GM23338 (cell line): ENCODE results near the gene NLRP9. TPM values are rescaled to one million over a fixed set of nuclear protein-coding genes. Genes with fewer than 3 reads are reported as not detected.

ENCODE experiments used
- ATAC-seq: fragments of 200-7000 bp; cut with Tn5 transposase; 3 replicates; pipeline ENCODE4 v1.9.1; 2020
- DNase-seq: peaks from one replicate; pipeline ENCODE4 v3.0.0-alpha.2; 2015; ENCODE audit warnings: low spot score
- H2AFZ ChIP-seq: fragments of 200-600 bp; sonication (generic); 2 replicates; pipeline ENCODE4 v1.8.0; 2016; ENCODE audit warnings: antibody characterized with exemption, mild to moderate bottlenecking, moderate library complexity
- H3F3A ChIP-seq: fragments of 200-600 bp; sonication (generic); replicated peaks from 2 replicates; pipeline ENCODE4 v1.8.0; 2017; ENCODE audit warnings: antibody characterized with exemption, mixed run types, low read depth
- H3K27ac ChIP-seq: fragments of 200-600 bp; sonication (generic); 2 replicates; pipeline ENCODE4 v1.6.1; 2016; ENCODE audit warnings: low read depth
- H3K27me3 ChIP-seq: fragments of 200-600 bp; sonication (generic); 2 replicates; pipeline ENCODE4 v1.8.0; 2016; ENCODE audit warnings: mild to moderate bottlenecking, mixed run types, moderate library complexity; ENCODE audit not compliant: insufficient read depth
- H3K36me3 ChIP-seq: fragments of 200-600 bp; sonication (generic); 2 replicates; pipeline ENCODE4 v1.8.0; 2016; ENCODE audit warnings: mild to moderate bottlenecking; ENCODE audit not compliant: insufficient read depth
- H3K4me1 ChIP-seq: fragments of 200-600 bp; sonication (generic); 2 replicates; pipeline ENCODE4 v1.8.0; 2016; ENCODE audit warnings: mild to moderate bottlenecking, moderate library complexity; ENCODE audit not compliant: insufficient read depth
- H3K4me2 ChIP-seq: fragments of 200-600 bp; sonication (generic); 2 replicates; pipeline ENCODE4 v1.7.1; 2017; ENCODE audit warnings: mixed run types
- H3K4me3 ChIP-seq: fragments of 200-600 bp; sonication (generic); 2 replicates; pipeline ENCODE4 v1.6.1; 2016; ENCODE audit warnings: mixed run types
- H3K79me2 ChIP-seq: fragments of 200-600 bp; sonication (generic); replicated peaks from 2 replicates; pipeline ENCODE4 v1.8.0; 2017; ENCODE audit warnings: mild to moderate bottlenecking; ENCODE audit not compliant: insufficient read depth
- H3K9me2 ChIP-seq: fragments of 200-600 bp; sonication (generic); 2 replicates; pipeline ENCODE4 v1.8.0; 2017; ENCODE audit not compliant: insufficient read depth
- H4K20me1 ChIP-seq: fragments of 200-600 bp; sonication (generic); replicated peaks from 2 replicates; pipeline ENCODE4 v1.8.0; 2017; ENCODE audit warnings: mild to moderate bottlenecking; ENCODE audit not compliant: insufficient read depth
- H3K27ac Mint-ChIP-seq: 2 replicates; pipeline ENCODE4 v1.8.0; 2020; ENCODE audit warnings: inconsistent platforms, mild to moderate bottlenecking, moderate library complexity, mixed read lengths
- H3K27me3 Mint-ChIP-seq: 3 replicates; pipeline ENCODE4 v1.8.0; 2022; ENCODE audit warnings: low read depth, mild to moderate bottlenecking, moderate library complexity, mixed read lengths, inconsistent platforms; ENCODE audit not compliant: insufficient read depth, poor library complexity
- H3K36me3 Mint-ChIP-seq: 3 replicates; pipeline ENCODE4 v1.8.0; 2021; ENCODE audit warnings: low read depth, mild to moderate bottlenecking, inconsistent platforms, moderate library complexity, mixed read lengths
- H3K4me1 Mint-ChIP-seq: 3 replicates; pipeline ENCODE4 v1.8.0; 2020; ENCODE audit warnings: mild to moderate bottlenecking, inconsistent platforms, mixed read lengths
- H3K4me3 Mint-ChIP-seq: 3 replicates; pipeline ENCODE4 v1.8.0; 2021; ENCODE audit warnings: moderate library complexity, mild to moderate bottlenecking, inconsistent platforms, mixed read lengths
- H3K9me3 Mint-ChIP-seq: 3 replicates; pipeline ENCODE4 v1.8.0; 2020; ENCODE audit warnings: moderate library complexity, mild to moderate bottlenecking, inconsistent platforms, mixed read lengths
- CREB1 ChIP-seq: fragments of 250-450 bp; sonication (Bioruptor Pico); IDR thresholded peaks from 2 replicates; pipeline ENCODE4 v1.5.0; 2020; ENCODE audit warnings: low read depth, mild to moderate bottlenecking, moderate library complexity
- EZH2 ChIP-seq: fragments of 200-600 bp; sonication (generic); IDR thresholded peaks from one replicate; pipeline ENCODE4 v1.8.0; 2017; ENCODE audit warnings: antibody characterized with exemption, mild to moderate bottlenecking, low read depth; ENCODE audit not compliant: unreplicated experiment
- EZH2phosphoT487 ChIP-seq: fragments of 200-600 bp; sonication (generic); IDR thresholded peaks from one replicate; pipeline ENCODE4 v1.8.1; 2018; ENCODE audit warnings: antibody characterized with exemption; ENCODE audit not compliant: unreplicated experiment
- JUNB ChIP-seq: IDR thresholded peaks from one replicate; pipeline ENCODE4 v1.6.1; 2016; ENCODE audit warnings: antibody characterized with exemption; ENCODE audit not compliant: unreplicated experiment
- NANOG ChIP-seq: IDR thresholded peaks from 2 replicates; pipeline ENCODE4 v1.6.1; 2016; ENCODE audit warnings: antibody characterized with exemption, borderline replicate concordance
- STAT1 ChIP-seq: IDR thresholded peaks from one replicate; pipeline ENCODE4 v1.6.1; 2016; ENCODE audit warnings: antibody characterized with exemption; ENCODE audit not compliant: unreplicated experiment
- ZNF331 ChIP-seq: fragments of 250-450 bp; sonication (Bioruptor Pico); IDR thresholded peaks from 2 replicates; pipeline ENCODE4 v1.5.0; 2020; ENCODE audit warnings: low read depth, mild to moderate bottlenecking, moderate library complexity
- polyA plus RNA-seq: library from polyadenylated mRNA; unstranded; fragments of >200 nt; fragmentation: Nextera tagmentation; extraction: Ambion mirVana; gene quantifications from 2 replicates; pipeline ENCODE4 v1.2.1, GENCODE V29; 2016
- total RNA-seq: library from RNA; depleted of rRNA; stranded (reverse); fragments of >200 nt; shearing (Covaris generic); gene quantifications from 2 replicates; pipeline ENCODE4 v1.2.3, GENCODE V29; 2014
- TF ChIP-seq, protein P1 (sequence below): fragments of 250-450 bp; sonication (Bioruptor Pico); IDR thresholded peaks from 2 replicates; pipeline ENCODE4 v1.5.0; 2020; ENCODE audit warnings: mild to moderate bottlenecking, moderate library complexity
- TF ChIP-seq, protein P2 (sequence below), 2 experiments: fragments of 200-600 bp in 1 of 2; sonication (generic) in 1 of 2; conservative IDR thresholded peaks; 2 replicates each; pipeline versions ENCODE4 v1.5.1 to v1.6.1; 2016 to 2017; ENCODE audit warnings: antibody characterized with exemption in 2 of 2, low read depth in 2 of 2, mild to moderate bottlenecking in 2 of 2, moderate library complexity in 1 of 2
- TF ChIP-seq, protein P3 (sequence below): IDR thresholded peaks from 2 replicates; pipeline ENCODE4 v1.6.1; 2016; ENCODE audit warnings: antibody characterized with exemption

The NLRP9 gene
- total and polyA plus RNA-seq, 2 experiments from 2014 or later: not detected

DNA sequence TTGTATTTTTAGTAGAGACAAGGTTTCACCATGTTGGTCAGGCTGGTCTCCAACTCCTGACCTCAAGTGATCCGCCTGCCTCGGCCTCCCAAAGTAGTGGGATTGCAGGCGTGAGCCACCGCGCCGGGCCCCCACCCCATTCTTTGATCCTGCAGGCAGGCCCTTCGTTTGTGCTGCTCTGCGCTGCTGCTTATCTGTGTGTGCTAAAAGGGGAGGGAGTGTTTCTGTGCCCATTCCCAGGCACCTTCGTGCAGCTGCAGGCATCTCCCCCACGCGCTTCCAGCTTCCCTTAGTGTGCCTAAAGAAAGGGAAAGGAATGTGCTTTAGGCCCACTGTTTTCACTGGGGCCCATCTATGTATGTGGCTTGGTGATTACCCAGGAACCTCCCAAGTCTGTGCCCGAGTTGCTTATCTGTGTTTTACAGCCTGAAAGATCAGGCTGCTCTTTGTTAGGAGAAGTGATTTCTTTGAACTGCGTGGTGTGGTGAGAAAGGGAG lies 36.0 kb downstream of the NLRP9 start (continued):
- TF ChIP-seq, protein P1, sequence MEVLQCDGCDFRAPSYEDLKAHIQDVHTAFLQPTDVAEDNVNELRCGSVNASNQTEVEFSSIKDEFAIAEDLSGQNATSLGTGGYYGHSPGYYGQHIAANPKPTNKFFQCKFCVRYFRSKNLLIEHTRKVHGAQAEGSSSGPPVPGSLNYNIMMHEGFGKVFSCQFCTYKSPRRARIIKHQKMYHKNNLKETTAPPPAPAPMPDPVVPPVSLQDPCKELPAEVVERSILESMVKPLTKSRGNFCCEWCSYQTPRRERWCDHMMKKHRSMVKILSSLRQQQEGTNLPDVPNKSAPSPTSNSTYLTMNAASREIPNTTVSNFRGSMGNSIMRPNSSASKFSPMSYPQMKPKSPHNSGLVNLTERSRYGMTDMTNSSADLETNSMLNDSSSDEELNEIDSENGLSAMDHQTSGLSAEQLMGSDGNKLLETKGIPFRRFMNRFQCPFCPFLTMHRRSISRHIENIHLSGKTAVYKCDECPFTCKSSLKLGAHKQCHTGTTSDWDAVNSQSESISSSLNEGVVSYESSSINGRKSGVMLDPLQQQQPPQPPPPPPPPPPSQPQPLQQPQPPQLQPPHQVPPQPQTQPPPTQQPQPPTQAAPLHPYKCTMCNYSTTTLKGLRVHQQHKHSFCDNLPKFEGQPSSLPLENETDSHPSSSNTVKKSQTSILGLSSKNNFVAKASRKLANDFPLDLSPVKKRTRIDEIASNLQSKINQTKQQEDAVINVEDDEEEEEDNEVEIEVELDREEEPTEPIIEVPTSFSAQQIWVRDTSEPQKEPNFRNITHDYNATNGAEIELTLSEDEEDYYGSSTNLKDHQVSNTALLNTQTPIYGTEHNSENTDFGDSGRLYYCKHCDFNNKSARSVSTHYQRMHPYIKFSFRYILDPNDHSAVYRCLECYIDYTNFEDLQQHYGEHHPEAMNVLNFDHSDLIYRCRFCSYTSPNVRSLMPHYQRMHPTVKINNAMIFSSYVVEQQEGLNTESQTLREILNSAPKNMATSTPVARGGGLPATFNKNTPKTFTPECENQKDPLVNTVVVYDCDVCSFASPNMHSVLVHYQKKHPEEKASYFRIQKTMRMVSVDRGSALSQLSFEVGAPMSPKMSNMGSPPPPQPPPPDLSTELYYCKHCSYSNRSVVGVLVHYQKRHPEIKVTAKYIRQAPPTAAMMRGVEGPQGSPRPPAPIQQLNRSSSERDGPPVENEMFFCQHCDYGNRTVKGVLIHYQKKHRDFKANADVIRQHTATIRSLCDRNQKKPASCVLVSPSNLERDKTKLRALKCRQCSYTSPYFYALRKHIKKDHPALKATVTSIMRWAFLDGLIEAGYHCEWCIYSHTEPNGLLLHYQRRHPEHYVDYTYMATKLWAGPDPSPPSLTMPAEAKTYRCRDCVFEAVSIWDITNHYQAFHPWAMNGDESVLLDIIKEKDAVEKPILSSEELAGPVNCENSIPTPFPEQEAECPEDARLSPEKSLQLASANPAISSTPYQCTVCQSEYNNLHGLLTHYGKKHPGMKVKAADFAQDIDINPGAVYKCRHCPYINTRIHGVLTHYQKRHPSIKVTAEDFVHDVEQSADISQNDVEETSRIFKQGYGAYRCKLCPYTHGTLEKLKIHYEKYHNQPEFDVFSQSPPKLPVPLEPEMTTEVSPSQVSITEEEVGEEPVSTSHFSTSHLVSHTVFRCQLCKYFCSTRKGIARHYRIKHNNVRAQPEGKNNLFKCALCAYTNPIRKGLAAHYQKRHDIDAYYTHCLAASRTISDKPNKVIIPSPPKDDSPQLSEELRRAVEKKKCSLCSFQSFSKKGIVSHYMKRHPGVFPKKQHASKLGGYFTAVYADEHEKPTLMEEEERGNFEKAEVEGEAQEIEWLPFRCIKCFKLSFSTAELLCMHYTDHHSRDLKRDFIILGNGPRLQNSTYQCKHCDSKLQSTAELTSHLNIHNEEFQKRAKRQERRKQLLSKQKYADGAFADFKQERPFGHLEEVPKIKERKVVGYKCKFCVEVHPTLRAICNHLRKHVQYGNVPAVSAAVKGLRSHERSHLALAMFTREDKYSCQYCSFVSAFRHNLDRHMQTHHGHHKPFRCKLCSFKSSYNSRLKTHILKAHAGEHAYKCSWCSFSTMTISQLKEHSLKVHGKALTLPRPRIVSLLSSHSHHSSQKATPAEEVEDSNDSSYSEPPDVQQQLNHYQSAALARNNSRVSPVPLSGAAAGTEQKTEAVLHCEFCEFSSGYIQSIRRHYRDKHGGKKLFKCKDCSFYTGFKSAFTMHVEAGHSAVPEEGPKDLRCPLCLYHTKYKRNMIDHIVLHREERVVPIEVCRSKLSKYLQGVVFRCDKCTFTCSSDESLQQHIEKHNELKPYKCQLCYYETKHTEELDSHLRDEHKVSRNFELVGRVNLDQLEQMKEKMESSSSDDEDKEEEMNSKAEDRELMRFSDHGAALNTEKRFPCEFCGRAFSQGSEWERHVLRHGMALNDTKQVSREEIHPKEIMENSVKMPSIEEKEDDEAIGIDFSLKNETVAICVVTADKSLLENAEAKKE (CRISPR knock-in tag): no peak
- TF ChIP-seq NANOG (no peak), ZNF331 (CRISPR knock-in tag) (no peak), EZH2phosphoT487 (no peak)
- TF ChIP-seq, protein P2, sequence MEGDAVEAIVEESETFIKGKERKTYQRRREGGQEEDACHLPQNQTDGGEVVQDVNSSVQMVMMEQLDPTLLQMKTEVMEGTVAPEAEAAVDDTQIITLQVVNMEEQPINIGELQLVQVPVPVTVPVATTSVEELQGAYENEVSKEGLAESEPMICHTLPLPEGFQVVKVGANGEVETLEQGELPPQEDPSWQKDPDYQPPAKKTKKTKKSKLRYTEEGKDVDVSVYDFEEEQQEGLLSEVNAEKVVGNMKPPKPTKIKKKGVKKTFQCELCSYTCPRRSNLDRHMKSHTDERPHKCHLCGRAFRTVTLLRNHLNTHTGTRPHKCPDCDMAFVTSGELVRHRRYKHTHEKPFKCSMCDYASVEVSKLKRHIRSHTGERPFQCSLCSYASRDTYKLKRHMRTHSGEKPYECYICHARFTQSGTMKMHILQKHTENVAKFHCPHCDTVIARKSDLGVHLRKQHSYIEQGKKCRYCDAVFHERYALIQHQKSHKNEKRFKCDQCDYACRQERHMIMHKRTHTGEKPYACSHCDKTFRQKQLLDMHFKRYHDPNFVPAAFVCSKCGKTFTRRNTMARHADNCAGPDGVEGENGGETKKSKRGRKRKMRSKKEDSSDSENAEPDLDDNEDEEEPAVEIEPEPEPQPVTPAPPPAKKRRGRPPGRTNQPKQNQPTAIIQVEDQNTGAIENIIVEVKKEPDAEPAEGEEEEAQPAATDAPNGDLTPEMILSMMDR (conservative IDR thresholded peaks at IDR 0.05; ENCODE audit: low read depth in 2 of 2): no peak

DNA sequence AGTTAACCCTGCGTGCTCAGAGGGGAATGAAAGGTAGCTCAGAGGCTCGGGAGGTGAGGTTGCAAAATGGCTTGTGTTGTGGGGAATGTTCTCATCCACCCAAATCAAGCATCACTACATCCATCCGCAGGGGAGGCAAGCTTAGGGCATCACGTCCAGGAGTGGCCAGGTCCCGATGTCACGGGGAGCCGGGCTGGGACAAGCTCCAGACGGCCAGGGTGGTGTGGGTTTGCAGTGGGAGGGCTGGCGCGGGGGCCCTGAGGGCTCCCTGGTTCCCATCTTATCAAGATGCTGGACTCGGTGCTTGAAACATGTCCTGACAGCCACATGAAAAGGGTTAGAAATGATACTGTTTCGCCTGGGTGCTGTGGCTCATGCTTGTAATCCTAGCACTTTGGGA lies 37.4 kb downstream of the NLRP9 start:
- no peak overlapping the region for H3K4me3 Mint-ChIP-seq
- no peaks in the 10 kb centered on the region for H3K27me3 ChIP-seq
- no peaks in the 10 kb centered on the region for H3K36me3 ChIP-seq
- H3F3A ChIP-seq: no peaks in the 10 kb centered on the region; the same call in 1 of the 2 replicates
- H3K4me1 Mint-ChIP-seq: no peaks in the 10 kb centered on the region; the same call in 2 of the 3 replicates
- ATAC-seq (no peak), DNase-seq (no peak)
- H3K9me2 ChIP-seq: no peaks in the 10 kb centered on the region
- H3K4me2 ChIP-seq: no peak overlapping the region
- no peaks in the 10 kb centered on the region for H3K79me2 ChIP-seq
- H4K20me1 ChIP-seq: no peaks in the 10 kb centered on the region; the same call in 1 of the 2 replicates
- no peak overlapping the region for H3K4me3 ChIP-seq
- no peaks in the 10 kb centered on the region for H3K4me1 ChIP-seq
- no peak overlapping the region for H3K27ac Mint-ChIP-seq
- peaks cover 71% of the 10 kb centered on the region for H3K36me3 Mint-ChIP-seq
- H3K9me3 Mint-ChIP-seq: peaks cover 40% of the 10 kb centered on the region
- H3K27ac ChIP-seq: no peak overlapping the region
- H3K27me3 Mint-ChIP-seq: peaks cover 13% of the 10 kb centered on the region
- no peak overlapping the region for H2AFZ ChIP-seq
- TF ChIP-seq CREB1 (CRISPR knock-in tag) (no peak), ZNF331 (CRISPR knock-in tag) (no peak), EZH2 (no peak), JUNB (no peak), STAT1 (no peak)
- TF ChIP-seq, protein P2 (conservative IDR thresholded peaks at IDR 0.05; ENCODE audit: low read depth in 2 of 2): no peak
- TF ChIP-seq, protein P3, sequence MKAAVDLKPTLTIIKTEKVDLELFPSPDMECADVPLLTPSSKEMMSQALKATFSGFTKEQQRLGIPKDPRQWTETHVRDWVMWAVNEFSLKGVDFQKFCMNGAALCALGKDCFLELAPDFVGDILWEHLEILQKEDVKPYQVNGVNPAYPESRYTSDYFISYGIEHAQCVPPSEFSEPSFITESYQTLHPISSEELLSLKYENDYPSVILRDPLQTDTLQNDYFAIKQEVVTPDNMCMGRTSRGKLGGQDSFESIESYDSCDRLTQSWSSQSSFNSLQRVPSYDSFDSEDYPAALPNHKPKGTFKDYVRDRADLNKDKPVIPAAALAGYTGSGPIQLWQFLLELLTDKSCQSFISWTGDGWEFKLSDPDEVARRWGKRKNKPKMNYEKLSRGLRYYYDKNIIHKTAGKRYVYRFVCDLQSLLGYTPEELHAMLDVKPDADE: no peak
